GM19238 (cell line): ENCODE measurements around the gene TNFRSF14.

Experiments
- DNase-seq: peaks from one replicate; pipeline ENCODE4 v3.0.0; 2011; ENCODE audit warnings: low spot score; ENCODE audit not compliant: insufficient read length

Gene TNFRSF14

GRCh38 chr1:2556277-2556677 lies at the start of gene TNFRSF14:
TSS of gene TNFRSF14 (plus strand) at chr1:2556371. CDS start at chr1:2556665, 294 bp downstream.
- peak; percentile 96 for DNase-seq

- DNase-seq, result no peak
Observed at GRCh38 chr1:2506901-2507565, 49.1 kb upstream of the TNFRSF14 start.

GRCh38 chr1:2507744-2508155 lies 48.4 kb upstream of the TNFRSF14 start:
- DNase-seq, result no peak

- no peak for DNase-seq
Observed at GRCh38 chr1:2508180-2508579, 48.0 kb upstream of the TNFRSF14 start.

- no peak for DNase-seq
Observed at GRCh38 chr1:2508751-2509150, 47.4 kb upstream of the TNFRSF14 start.

- no peak for DNase-seq
Observed at GRCh38 chr1:2509589-2509988, 46.6 kb upstream of the TNFRSF14 start.

GRCh38 chr1:2510366-2511155 lies 45.6 kb upstream of the TNFRSF14 start:
- no peak for DNase-seq

GRCh38 chr1:2512862-2513421 lies 43.2 kb upstream of the TNFRSF14 start:
- no peak for DNase-seq

GRCh38 chr1:2513939-2514652 lies 42.1 kb upstream of the TNFRSF14 start:
- no peak for DNase-seq

GRCh38 chr1:2514863-2515762 lies 41.1 kb upstream of the TNFRSF14 start:
- no peak for DNase-seq

GRCh38 chr1:2515763-2516080 lies 40.4 kb upstream of the TNFRSF14 start:
- no peak for DNase-seq

- no peak for DNase-seq
Observed at GRCh38 chr1:2516124-2516523, 40.0 kb upstream of the TNFRSF14 start.

GRCh38 chr1:2516946-2517345 lies 39.2 kb upstream of the TNFRSF14 start:
- no peak for DNase-seq

GRCh38 chr1:2517966-2518365 lies 38.2 kb upstream of the TNFRSF14 start:
- no peak for DNase-seq

GRCh38 chr1:2518528-2518927 lies 37.6 kb upstream of the TNFRSF14 start:
- no peak for DNase-seq

- DNase-seq, result no peak
Observed at GRCh38 chr1:2519029-2519685, 37.0 kb upstream of the TNFRSF14 start.

- DNase-seq, result no peak
Observed at GRCh38 chr1:2519729-2520128, 36.4 kb upstream of the TNFRSF14 start.

- DNase-seq, result no peak
Observed at GRCh38 chr1:2520206-2520605, 36.0 kb upstream of the TNFRSF14 start.

- no peak for DNase-seq
Observed at GRCh38 chr1:2520806-2521205, 35.4 kb upstream of the TNFRSF14 start.

- DNase-seq, result no peak
Observed at GRCh38 chr1:2522230-2522629, 33.9 kb upstream of the TNFRSF14 start.
